HepG2 (cell line): ENCODE measurements around the gene MACROD2. TPM values are rescaled to one million over a fixed set of nuclear protein-coding genes. Genes with fewer than 3 reads are reported as not detected.

Experiments used
- BCL6 ChIP-seq: IDR thresholded peaks from 2 replicates; pipeline ENCODE4 v1.6.1; 2016; ENCODE audit warnings: missing genetic modification reagents, missing compliant biosample characterization
- CBX2 ChIP-seq, 2 experiments: fragments of 200-600 bp in 1 of 2; sonication (generic); formaldehyde crosslinking in 1 of 2; IDR thresholded peaks; 2 replicates each; pipeline versions ENCODE4 v1.7.0 to v1.8.1; 2018 to 2022; ENCODE audit warnings: low read depth in 2 of 2, low read length in 1 of 2, mild to moderate bottlenecking in 1 of 2, missing genetic modification reagents in 1 of 2
- CEBPB ChIP-seq: IDR thresholded peaks from 2 replicates; pipeline ENCODE4 v1.6.1; 2011; ENCODE audit warnings: low read depth, low read length, improper control_type of control experiment, borderline replicate concordance
- CREB1 ChIP-seq, 2 experiments: fragments of 450-650 bp in 1 of 2; IDR thresholded peaks; 2 replicates each; pipeline ENCODE4 v1.6.1; 2016 to 2017; ENCODE audit warnings: control low read depth in 1 of 2, mild to moderate bottlenecking in 1 of 2, missing compliant biosample characterization in 1 of 2, missing genetic modification characterization in 1 of 2
- HCFC1 ChIP-seq: fragments of 150-350 bp; IDR thresholded peaks from 2 replicates; pipeline ENCODE4 v1.6.1; 2014; ENCODE audit warnings: low read depth, low read length
- NAIF1 ChIP-seq: sonication (generic); formaldehyde crosslinking; IDR thresholded peaks from 2 replicates; pipeline ENCODE4 v1.5.0; 2020; ENCODE audit warnings: mild to moderate bottlenecking, missing genetic modification reagents, borderline replicate concordance
- NFYC ChIP-seq: IDR thresholded peaks from 2 replicates; pipeline ENCODE4 v1.6.1; 2016; ENCODE audit warnings: missing genetic modification reagents, missing compliant biosample characterization
- PCBP2 ChIP-seq: fragments of 200-400 bp; formaldehyde crosslinking; optimal IDR thresholded peaks from 2 replicates; pipeline ENCODE3; 2018; ENCODE audit warnings: low read length, low read depth; ENCODE audit not compliant: poor library complexity, severe bottlenecking
- SMARCC2 ChIP-seq: fragments of 450-650 bp; IDR thresholded peaks from 2 replicates; pipeline ENCODE4 v1.6.1; 2017; ENCODE audit warnings: antibody characterized with exemption, mild to moderate bottlenecking
- SP2 ChIP-seq: sonication (generic); formaldehyde crosslinking; IDR thresholded peaks from 2 replicates; pipeline ENCODE4 v1.5.1; 2020; ENCODE audit warnings: mild to moderate bottlenecking, missing genetic modification reagents
- THAP11 ChIP-seq: IDR thresholded peaks from 2 replicates; pipeline ENCODE4 v1.6.1; 2016; ENCODE audit warnings: missing biosample characterization, missing genetic modification reagents
- ZBTB3 ChIP-seq: sonication (generic); formaldehyde crosslinking; IDR thresholded peaks from 2 replicates; pipeline ENCODE4 v1.4.0; 2020; ENCODE audit warnings: low read depth, mild to moderate bottlenecking, moderate library complexity, missing genetic modification reagents, borderline replicate concordance
- ZBTB7A ChIP-seq: sonication (generic); formaldehyde crosslinking; IDR thresholded peaks from 2 replicates; pipeline ENCODE4 v1.8.0; 2022; ENCODE audit warnings: mild to moderate bottlenecking, missing genetic modification reagents
- ZFP62 ChIP-seq: sonication (generic); formaldehyde crosslinking; IDR thresholded peaks from 2 replicates; pipeline ENCODE4 v1.4.0; 2020; ENCODE audit warnings: missing genetic modification reagents
- ZFYVE20 ChIP-seq: sonication (generic); formaldehyde crosslinking; IDR thresholded peaks from 2 replicates; pipeline ENCODE4 v1.8.0; 2023; ENCODE audit warnings: low read depth, mild to moderate bottlenecking, moderate library complexity, missing genetic modification reagents, borderline replicate concordance
- ZSCAN25 ChIP-seq: sonication (generic); formaldehyde crosslinking; IDR thresholded peaks from 2 replicates; pipeline ENCODE4 v1.8.0; 2022; ENCODE audit warnings: mild to moderate bottlenecking, missing genetic modification reagents
- polyA plus RNA-seq, 8 experiments: library from polyadenylated mRNA; depleted of rRNA in 3 of 8; stranded (reverse) in 7 of 8; unstranded in 1 of 8; fragments of >200 nt; fragmentation: Illumina TruSeq in 4 of 8; extraction: Trizol in 4 of 8; gene quantifications; 2 replicates each; pipeline versions ENCODE4 v1.2.1 to v1.2.3, GENCODE V29; 2011 to 2016; ENCODE audit warnings: low read depth in 4 of 8, missing spikeins in 1 of 8, mixed read lengths in 1 of 8; ENCODE audit not compliant: insufficient read depth in 1 of 8
- total RNA-seq, 5 experiments: library from RNA; depleted of rRNA; stranded (reverse); fragments of >200 nt; fragmentation: Illumina TruSeq; extraction: Trizol; gene quantifications; 2 replicates each; pipeline ENCODE4 v1.2.3, GENCODE V29; 2016; ENCODE audit warnings: low read depth in 1 of 5
- TF ChIP-seq, protein P1 (sequence below): sonication (generic); formaldehyde crosslinking; IDR thresholded peaks from 2 replicates; pipeline ENCODE4 v1.5.0; 2020; ENCODE audit warnings: mild to moderate bottlenecking, missing genetic modification reagents, moderate library complexity
- TF ChIP-seq, protein P2 (sequence below): sonication (generic); formaldehyde crosslinking; IDR thresholded peaks from 2 replicates; pipeline ENCODE4 v1.4.0; 2020; ENCODE audit warnings: missing genetic modification reagents, borderline replicate concordance
- TF ChIP-seq, protein P3 (sequence below): IDR thresholded peaks from 2 replicates; pipeline ENCODE4 v1.6.1; 2016; ENCODE audit warnings: missing compliant biosample characterization, missing genetic modification reagents, borderline replicate concordance
- TF ChIP-seq, protein P4 (sequence below): IDR thresholded peaks from 2 replicates; pipeline ENCODE4 v1.6.1; 2016; ENCODE audit warnings: mild to moderate bottlenecking
- TF ChIP-seq, protein P5 (sequence below): sonication (generic); formaldehyde crosslinking; IDR thresholded peaks from 2 replicates; pipeline ENCODE4 v1.4.0; 2020; ENCODE audit warnings: missing genetic modification reagents
- TF ChIP-seq, protein P6 (sequence below): sonication (generic); formaldehyde crosslinking; IDR thresholded peaks from 2 replicates; pipeline ENCODE4 v1.4.0; 2020; ENCODE audit warnings: missing genetic modification reagents, mild to moderate bottlenecking, borderline replicate concordance

The MACROD2 gene
- total and polyA plus RNA-seq, 2 of the 13 experiments (the other 11 are each of a cell fraction or from before 2014, with no cell fraction given): 0.13 to 0.51 TPM

DNA sequence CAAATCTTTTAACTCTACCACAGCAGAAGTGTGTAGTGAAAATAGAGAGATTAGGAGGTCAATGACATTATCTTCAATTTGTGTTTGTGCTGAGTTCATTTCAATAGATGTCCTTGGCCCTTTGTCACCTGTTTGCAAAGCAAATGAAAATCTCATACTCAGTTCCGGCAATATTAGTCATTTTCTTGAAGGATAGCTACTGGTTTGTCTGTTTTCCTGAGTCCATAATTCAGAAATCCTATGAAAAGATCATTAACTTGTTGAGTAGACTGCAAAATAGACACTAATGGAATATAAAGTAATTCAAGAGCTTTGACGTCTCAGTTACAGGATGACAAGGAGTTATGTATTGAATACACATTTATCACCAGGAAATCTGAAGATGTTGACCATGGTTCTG, 1163.2 kb downstream of the MACROD2 start (continued):
- TF ChIP-seq, protein P1, sequence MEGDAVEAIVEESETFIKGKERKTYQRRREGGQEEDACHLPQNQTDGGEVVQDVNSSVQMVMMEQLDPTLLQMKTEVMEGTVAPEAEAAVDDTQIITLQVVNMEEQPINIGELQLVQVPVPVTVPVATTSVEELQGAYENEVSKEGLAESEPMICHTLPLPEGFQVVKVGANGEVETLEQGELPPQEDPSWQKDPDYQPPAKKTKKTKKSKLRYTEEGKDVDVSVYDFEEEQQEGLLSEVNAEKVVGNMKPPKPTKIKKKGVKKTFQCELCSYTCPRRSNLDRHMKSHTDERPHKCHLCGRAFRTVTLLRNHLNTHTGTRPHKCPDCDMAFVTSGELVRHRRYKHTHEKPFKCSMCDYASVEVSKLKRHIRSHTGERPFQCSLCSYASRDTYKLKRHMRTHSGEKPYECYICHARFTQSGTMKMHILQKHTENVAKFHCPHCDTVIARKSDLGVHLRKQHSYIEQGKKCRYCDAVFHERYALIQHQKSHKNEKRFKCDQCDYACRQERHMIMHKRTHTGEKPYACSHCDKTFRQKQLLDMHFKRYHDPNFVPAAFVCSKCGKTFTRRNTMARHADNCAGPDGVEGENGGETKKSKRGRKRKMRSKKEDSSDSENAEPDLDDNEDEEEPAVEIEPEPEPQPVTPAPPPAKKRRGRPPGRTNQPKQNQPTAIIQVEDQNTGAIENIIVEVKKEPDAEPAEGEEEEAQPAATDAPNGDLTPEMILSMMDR (CRISPR knock-in tag): no peak
- TF ChIP-seq ZBTB3 (CRISPR knock-in tag) (no peak), PCBP2 (no peak), NAIF1 (CRISPR knock-in tag) (no peak), CBX2 (IDR thresholded peaks at IDR 0.05; ENCODE audit: low read depth, low read length) (no peak), CBX2 (CRISPR knock-in tag; IDR thresholded peaks at IDR 0.05; ENCODE audit: low read depth) (no peak), SMARCC2 (no peak), ZBTB7A (CRISPR knock-in tag) (no peak), NFYC (CRISPR knock-in tag) (no peak), CREB1 (IDR thresholded peaks at IDR 0.05) (no peak), CREB1 (CRISPR knock-in tag; IDR thresholded peaks at IDR 0.05) (no peak), HCFC1 (no peak), SP2 (CRISPR knock-in tag) (no peak), BCL6 (CRISPR knock-in tag) (peak; percentile 77), ZFP62 (CRISPR knock-in tag) (no peak), ZFYVE20 (CRISPR knock-in tag) (no peak), CEBPB (no peak), ZSCAN25 (CRISPR knock-in tag) (no peak), THAP11 (peak; percentile 54; the same call in 1 of the 2 replicates)
- TF ChIP-seq, protein P2, sequence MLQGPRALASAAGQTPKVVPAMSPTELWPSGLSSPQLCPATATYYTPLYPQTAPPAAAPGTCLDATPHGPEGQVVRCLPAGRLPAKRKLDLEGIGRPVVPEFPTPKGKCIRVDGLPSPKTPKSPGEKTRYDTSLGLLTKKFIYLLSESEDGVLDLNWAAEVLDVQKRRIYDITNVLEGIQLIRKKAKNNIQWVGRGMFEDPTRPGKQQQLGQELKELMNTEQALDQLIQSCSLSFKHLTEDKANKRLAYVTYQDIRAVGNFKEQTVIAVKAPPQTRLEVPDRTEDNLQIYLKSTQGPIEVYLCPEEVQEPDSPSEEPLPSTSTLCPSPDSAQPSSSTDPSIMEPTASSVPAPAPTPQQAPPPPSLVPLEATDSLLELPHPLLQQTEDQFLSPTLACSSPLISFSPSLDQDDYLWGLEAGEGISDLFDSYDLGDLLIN (CRISPR knock-in tag): no peak
- TF ChIP-seq, protein P3, sequence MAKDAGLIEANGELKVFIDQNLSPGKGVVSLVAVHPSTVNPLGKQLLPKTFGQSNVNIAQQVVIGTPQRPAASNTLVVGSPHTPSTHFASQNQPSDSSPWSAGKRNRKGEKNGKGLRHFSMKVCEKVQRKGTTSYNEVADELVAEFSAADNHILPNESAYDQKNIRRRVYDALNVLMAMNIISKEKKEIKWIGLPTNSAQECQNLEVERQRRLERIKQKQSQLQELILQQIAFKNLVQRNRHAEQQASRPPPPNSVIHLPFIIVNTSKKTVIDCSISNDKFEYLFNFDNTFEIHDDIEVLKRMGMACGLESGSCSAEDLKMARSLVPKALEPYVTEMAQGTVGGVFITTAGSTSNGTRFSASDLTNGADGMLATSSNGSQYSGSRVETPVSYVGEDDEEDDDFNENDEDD (CRISPR knock-in tag): no peak
- TF ChIP-seq, protein P4, sequence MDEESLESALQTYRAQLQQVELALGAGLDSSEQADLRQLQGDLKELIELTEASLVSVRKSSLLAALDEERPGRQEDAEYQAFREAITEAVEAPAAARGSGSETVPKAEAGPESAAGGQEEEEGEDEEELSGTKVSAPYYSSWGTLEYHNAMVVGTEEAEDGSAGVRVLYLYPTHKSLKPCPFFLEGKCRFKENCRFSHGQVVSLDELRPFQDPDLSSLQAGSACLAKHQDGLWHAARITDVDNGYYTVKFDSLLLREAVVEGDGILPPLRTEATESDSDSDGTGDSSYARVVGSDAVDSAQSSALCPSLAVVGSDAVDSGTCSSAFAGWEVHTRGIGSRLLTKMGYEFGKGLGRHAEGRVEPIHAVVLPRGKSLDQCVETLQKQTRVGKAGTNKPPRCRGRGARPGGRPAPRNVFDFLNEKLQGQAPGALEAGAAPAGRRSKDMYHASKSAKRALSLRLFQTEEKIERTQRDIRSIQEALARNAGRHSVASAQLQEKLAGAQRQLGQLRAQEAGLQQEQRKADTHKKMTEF: peak; percentile 80
- TF ChIP-seq, protein P5, sequence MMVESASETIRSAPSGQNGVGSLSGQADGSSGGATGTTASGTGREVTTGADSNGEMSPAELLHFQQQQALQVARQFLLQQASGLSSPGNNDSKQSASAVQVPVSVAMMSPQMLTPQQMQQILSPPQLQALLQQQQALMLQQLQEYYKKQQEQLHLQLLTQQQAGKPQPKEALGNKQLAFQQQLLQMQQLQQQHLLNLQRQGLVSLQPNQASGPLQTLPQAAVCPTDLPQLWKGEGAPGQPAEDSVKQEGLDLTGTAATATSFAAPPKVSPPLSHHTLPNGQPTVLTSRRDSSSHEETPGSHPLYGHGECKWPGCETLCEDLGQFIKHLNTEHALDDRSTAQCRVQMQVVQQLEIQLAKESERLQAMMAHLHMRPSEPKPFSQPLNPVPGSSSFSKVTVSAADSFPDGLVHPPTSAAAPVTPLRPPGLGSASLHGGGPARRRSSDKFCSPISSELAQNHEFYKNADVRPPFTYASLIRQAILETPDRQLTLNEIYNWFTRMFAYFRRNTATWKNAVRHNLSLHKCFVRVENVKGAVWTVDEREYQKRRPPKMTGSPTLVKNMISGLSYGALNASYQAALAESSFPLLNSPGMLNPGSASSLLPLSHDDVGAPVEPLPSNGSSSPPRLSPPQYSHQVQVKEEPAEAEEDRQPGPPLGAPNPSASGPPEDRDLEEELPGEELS (CRISPR knock-in tag): peak; percentile 68; the same call in 1 of the 2 replicates
- TF ChIP-seq, protein P6, sequence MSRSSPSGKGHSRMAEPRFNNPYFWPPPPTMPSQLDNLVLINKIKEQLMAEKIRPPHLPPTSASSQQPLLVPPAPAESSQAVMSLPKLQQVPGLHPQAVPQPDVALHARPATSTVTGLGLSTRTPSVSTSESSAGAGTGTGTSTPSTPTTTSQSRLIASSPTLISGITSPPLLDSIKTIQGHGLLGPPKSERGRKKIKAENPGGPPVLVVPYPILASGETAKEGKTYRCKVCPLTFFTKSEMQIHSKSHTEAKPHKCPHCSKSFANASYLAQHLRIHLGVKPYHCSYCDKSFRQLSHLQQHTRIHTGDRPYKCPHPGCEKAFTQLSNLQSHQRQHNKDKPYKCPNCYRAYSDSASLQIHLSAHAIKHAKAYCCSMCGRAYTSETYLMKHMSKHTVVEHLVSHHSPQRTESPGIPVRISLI (CRISPR knock-in tag): no peak
